Keratinocyte (primary cell): Measurements from ENCODE around the gene DDX31. TPM values are rescaled to one million over a fixed set of nuclear protein-coding genes. Genes with fewer than 3 reads are reported as not detected.

Source experiments
- DNase-seq: peaks from one replicate; pipeline ENCODE4 v3.0.0-alpha.2; 2011; ENCODE audit warnings: low read depth, missing footprints, low spot score
- FAIRE-seq: peaks from 2 replicates; lab custom pipeline; 2011; peaks lifted over from hg19 to GRCh38; lab: Jason Lieb, UNC
- H2AFZ ChIP-seq: 2 replicates; pipeline ENCODE4 v1.6.0; 2012; ENCODE audit warnings: low read length, control low read depth, inconsistent platforms; ENCODE audit not compliant: control insufficient read depth
- H3K27ac ChIP-seq: 2 replicates; pipeline ENCODE4 v1.5.1; 2011; ENCODE audit warnings: low read length; ENCODE audit not compliant: control insufficient read depth, insufficient read depth
- H3K27me3 ChIP-seq: 3 replicates; pipeline ENCODE4 v1.6.0; 2011; ENCODE audit warnings: low read length; ENCODE audit not compliant: control insufficient read depth, insufficient read depth; ENCODE audit errors: extremely low read depth
- H3K36me3 ChIP-seq, 2 experiments: 2 replicates in 1 of 2; 3 replicates in 1 of 2; pipeline ENCODE4 v1.5.1; 2011; ENCODE audit warnings: low read length in 2 of 2, mild to moderate bottlenecking in 1 of 2; ENCODE audit not compliant: control insufficient read depth in 2 of 2, insufficient read depth in 2 of 2; ENCODE audit errors: extremely low read depth in 1 of 2
- H3K4me1 ChIP-seq: 3 replicates; pipeline ENCODE4 v1.5.1; 2011; ENCODE audit warnings: low read length; ENCODE audit not compliant: control insufficient read depth, insufficient read depth; ENCODE audit errors: extremely low read depth
- H3K4me2 ChIP-seq: 3 replicates; pipeline ENCODE4 v1.6.0; 2011; ENCODE audit warnings: low read depth, low read length; ENCODE audit not compliant: control insufficient read depth, insufficient read depth; ENCODE audit errors: extremely low read depth
- H3K4me3 ChIP-seq, 3 experiments: fragments of 200-600 bp in 1 of 3; sonication (generic) in 1 of 3; 2 replicates in 2 of 3; 3 replicates in 1 of 3; pipeline ENCODE4 v1.5.1; 2011 to 2016; ENCODE audit warnings: low read length in 3 of 3, mild to moderate bottlenecking in 3 of 3, control low read depth in 2 of 3, inconsistent platforms in 1 of 3, low read depth in 1 of 3, mixed read lengths in 1 of 3, mixed run types in 1 of 3, moderate library complexity in 1 of 3; ENCODE audit not compliant: control insufficient read depth in 2 of 3, insufficient read depth in 2 of 3; ENCODE audit errors: extremely low read depth in 1 of 3
- H3K79me2 ChIP-seq: 2 replicates; pipeline ENCODE4 v1.6.0; 2012; ENCODE audit warnings: low read length; ENCODE audit not compliant: control insufficient read depth, insufficient read depth
- H3K9ac ChIP-seq: 3 replicates; pipeline ENCODE4 v1.6.0; 2011; ENCODE audit warnings: low read length; ENCODE audit not compliant: control insufficient read depth, insufficient read depth; ENCODE audit errors: extremely low read depth
- H3K9me1 ChIP-seq: 3 replicates; pipeline ENCODE4 v1.6.0; 2011; ENCODE audit warnings: low read length; ENCODE audit not compliant: control insufficient read depth, insufficient read depth; ENCODE audit errors: extremely low read depth
- H3K9me3 ChIP-seq: 2 replicates; pipeline ENCODE4 v1.5.1; 2012; ENCODE audit warnings: low read depth, low read length; ENCODE audit not compliant: control insufficient read depth
- H4K20me1 ChIP-seq: 3 replicates; pipeline ENCODE4 v1.6.0; 2011; ENCODE audit warnings: low read length; ENCODE audit not compliant: control insufficient read depth, insufficient read depth; ENCODE audit errors: extremely low read depth
- EZH2 ChIP-seq: IDR thresholded peaks from one replicate; pipeline ENCODE4 v1.6.1; 2012; ENCODE audit warnings: inconsistent platforms, mild to moderate bottlenecking, low read length, moderate library complexity
- dilution Hi-C: fragments of 300-500 bp; cut with MboI; formaldehyde crosslinking; loops from one replicate; pipeline ENCODE4 v1.7.0; 2020; ENCODE audit warnings: low sequenced_read_pairs; ENCODE audit not compliant: extremely low pct_ligation_motif_present
- polyA plus RNA-seq, 5 experiments: library from polyadenylated mRNA; depleted of rRNA in 3 of 5; stranded (reverse) in 3 of 5; stranded (forward) in 1 of 5; unstranded in 1 of 5; fragments of >200 nt; gene quantifications; 1 replicate in 1 of 5; 2 replicates in 3 of 5; 3 replicates in 1 of 5; pipeline versions ENCODE4 v1.2.1 to v1.2.3, GENCODE V29; 2011 to 2012; ENCODE audit warnings: missing spikeins in 2 of 5, low read depth in 1 of 5, low replicate concordance in 1 of 5
- TF ChIP-seq, protein P1 (sequence below), 3 experiments: IDR thresholded peaks in 1 of 3; conservative IDR thresholded peaks in 1 of 3; optimal IDR thresholded peaks in 1 of 3; 2 replicates in 2 of 3; 3 replicates in 1 of 3; pipeline versions ENCODE3 to v1.5.1; 2011; ENCODE audit warnings: low read length in 3 of 3, mild to moderate bottlenecking in 3 of 3, moderate library complexity in 2 of 3, control low read depth in 1 of 3, inconsistent platforms in 1 of 3; ENCODE audit not compliant: insufficient read depth in 2 of 3; ENCODE audit errors: extremely low read depth in 1 of 3

DDX31 gene
- polyA plus RNA-seq, 1 donor (not counting 4 experiments of a cell fraction or from before 2014, with no cell fraction given), result 21.0 TPM

DNA sequence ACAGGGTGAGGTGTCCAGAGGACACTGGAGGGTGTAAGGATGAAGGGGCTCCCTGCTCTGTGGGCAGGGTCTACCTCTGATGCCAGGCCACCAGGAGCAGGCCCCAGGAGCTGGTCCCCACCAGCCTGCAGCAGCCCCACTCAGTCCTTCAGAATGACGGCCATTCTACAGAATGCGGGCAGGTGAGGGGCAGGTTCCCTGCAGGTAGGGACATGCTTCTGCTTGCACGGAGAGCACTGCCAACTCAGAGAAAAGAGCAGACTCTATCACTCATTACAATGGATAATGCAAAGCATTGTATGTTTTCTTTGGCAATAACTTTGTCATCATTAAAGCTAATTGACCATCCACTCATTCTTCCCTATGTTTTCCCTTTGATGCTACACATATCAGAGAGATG lies 39.0 kb downstream of the DDX31 start:
- H3K4me2 ChIP-seq, result peak overlapping the region; percentile 74

DNA sequence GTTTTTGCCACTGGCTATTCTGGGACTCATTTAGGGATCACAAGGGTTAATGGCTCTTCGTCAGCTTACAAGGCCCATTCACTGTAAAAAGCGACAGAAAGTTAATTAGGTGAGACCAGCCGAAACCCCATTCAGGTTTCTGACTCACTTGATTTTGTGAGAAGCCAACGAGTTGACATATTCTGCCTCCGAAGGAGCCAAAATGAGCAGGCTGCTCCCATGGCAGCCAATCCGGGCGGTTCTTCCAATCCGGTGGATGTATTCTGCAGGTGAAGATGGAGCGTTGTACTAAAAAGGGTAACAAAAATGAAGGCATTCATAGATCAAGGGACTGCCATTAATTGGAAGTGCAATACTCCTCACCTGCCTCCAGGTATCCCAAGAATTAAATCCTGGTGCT lies 39.7 kb downstream of the DDX31 start:
- Histone ChIP-seq H3K27ac (peak overlapping the region; percentile 81), H2AFZ (no peak overlapping the region), H3K36me3 (peaks cover 22 to 23% of the 10 kb centered on the region in 2 experiments), H3K9me1 (peaks cover 3% of the 10 kb centered on the region), H3K9ac (no peak overlapping the region), H3K27me3 (no peaks in the 10 kb centered on the region), H3K4me1 (peaks cover 30% of the 10 kb centered on the region), H3K4me2 (peak overlapping the region; percentile 74), H3K79me2 (no peaks in the 10 kb centered on the region), H3K4me3 (no peak overlapping the region), H4K20me1 (no peaks in the 10 kb centered on the region), H3K9me3 (no peaks in the 10 kb centered on the region)
- DNase-seq (no peak), FAIRE-seq (no peak)
- dilution Hi-C loops, result no loop called here
- TF ChIP-seq EZH2, result no peak
- TF ChIP-seq, protein P1, sequence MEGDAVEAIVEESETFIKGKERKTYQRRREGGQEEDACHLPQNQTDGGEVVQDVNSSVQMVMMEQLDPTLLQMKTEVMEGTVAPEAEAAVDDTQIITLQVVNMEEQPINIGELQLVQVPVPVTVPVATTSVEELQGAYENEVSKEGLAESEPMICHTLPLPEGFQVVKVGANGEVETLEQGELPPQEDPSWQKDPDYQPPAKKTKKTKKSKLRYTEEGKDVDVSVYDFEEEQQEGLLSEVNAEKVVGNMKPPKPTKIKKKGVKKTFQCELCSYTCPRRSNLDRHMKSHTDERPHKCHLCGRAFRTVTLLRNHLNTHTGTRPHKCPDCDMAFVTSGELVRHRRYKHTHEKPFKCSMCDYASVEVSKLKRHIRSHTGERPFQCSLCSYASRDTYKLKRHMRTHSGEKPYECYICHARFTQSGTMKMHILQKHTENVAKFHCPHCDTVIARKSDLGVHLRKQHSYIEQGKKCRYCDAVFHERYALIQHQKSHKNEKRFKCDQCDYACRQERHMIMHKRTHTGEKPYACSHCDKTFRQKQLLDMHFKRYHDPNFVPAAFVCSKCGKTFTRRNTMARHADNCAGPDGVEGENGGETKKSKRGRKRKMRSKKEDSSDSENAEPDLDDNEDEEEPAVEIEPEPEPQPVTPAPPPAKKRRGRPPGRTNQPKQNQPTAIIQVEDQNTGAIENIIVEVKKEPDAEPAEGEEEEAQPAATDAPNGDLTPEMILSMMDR (optimal IDR thresholded peaks at IDR 0.05 in 1 of 3, IDR thresholded peaks at IDR 0.05 in 1 of 3, conservative IDR thresholded peaks at IDR 0.05 in 1 of 3; ENCODE audit: extremely low read depth in 1 of 3, insufficient read depth in 2 of 3, low read length in 3 of 3), result no peak

More for the DNA sequence above, 39.0 kb downstream of the DDX31 start:
- H3K9me3 ChIP-seq, result no peaks in the 10 kb centered on the region
- peak overlapping the region in 2 of 3 experiments; percentile 8 to 20 for H3K4me3 ChIP-seq
- FAIRE-seq (peak; percentile 97), DNase-seq (peak; percentile 75)
- no peak overlapping the region for H2AFZ ChIP-seq
- peak overlapping the region; percentile 81 for H3K27ac ChIP-seq
- no peak for TF ChIP-seq EZH2
- TF ChIP-seq, protein P1 (optimal IDR thresholded peaks at IDR 0.05 in 1 of 3, IDR thresholded peaks at IDR 0.05 in 1 of 3, conservative IDR thresholded peaks at IDR 0.05 in 1 of 3; ENCODE audit: extremely low read depth in 1 of 3, insufficient read depth in 2 of 3, low read length in 3 of 3), result no peak
- H3K9ac ChIP-seq, result peak overlapping the region; percentile 28
- no peaks in the 10 kb centered on the region for H4K20me1 ChIP-seq
- peaks cover 3% of the 10 kb centered on the region for H3K9me1 ChIP-seq
- H3K4me1 ChIP-seq, result peaks cover 30% of the 10 kb centered on the region
- H3K36me3 ChIP-seq, result peaks cover 22 to 24% of the 10 kb centered on the region in 2 experiments
- H3K79me2 ChIP-seq, result no peaks in the 10 kb centered on the region
- no peaks in the 10 kb centered on the region for H3K27me3 ChIP-seq
- dilution Hi-C loops, result no loop called here
